Thoracic aorta (tissue), 2 donors: Measurements from ENCODE around the gene ALKBH1. TPM values are rescaled to one million over a fixed set of nuclear protein-coding genes. Genes with fewer than 3 reads are reported as not detected.

Experiments
- ATAC-seq: fragments of 150-250 bp; one replicate; pipeline ENCODE4 v1.8.0; 2017; ENCODE audit warnings: low read depth; ENCODE audit not compliant: insufficient number of reproducible peaks, low FRiP score
- DNase-seq: peaks from one replicate; pipeline ENCODE4 v3.0.0-alpha.2; 2020; ENCODE audit warnings: low spot score
- H3K27ac ChIP-seq, 2 donors: fragments of 200-600 bp; sonication (generic); 1 replicate in 1 of 2; 2 replicates in 1 of 2; pipeline ENCODE4 v1.5.1; 2016; ENCODE audit warnings: mild to moderate bottlenecking in 2 of 2, moderate library complexity in 2 of 2
- H3K27me3 ChIP-seq: fragments of 200-600 bp; sonication (generic); replicated peaks from 2 replicates; pipeline ENCODE4 v1.6.0; 2016; ENCODE audit warnings: mild to moderate bottlenecking; ENCODE audit not compliant: insufficient read depth
- H3K36me3 ChIP-seq: fragments of 200-600 bp; sonication (generic); one replicate; pipeline ENCODE4 v1.5.1; 2016
- H3K4me1 ChIP-seq, 2 donors: fragments of 200-600 bp; sonication (generic); 1 replicate in 1 of 2; 2 replicates in 1 of 2; pipeline versions ENCODE4 v1.5.1 to v1.6.0; 2016; ENCODE audit warnings: low read depth in 2 of 2, mild to moderate bottlenecking in 1 of 2; ENCODE audit not compliant: control insufficient read depth in 1 of 2
- H3K4me3 ChIP-seq: fragments of 200-600 bp; sonication (generic); 2 replicates; pipeline ENCODE4 v1.5.1; 2016; ENCODE audit warnings: mild to moderate bottlenecking
- H3K9me3 ChIP-seq: fragments of 200-600 bp; sonication (generic); 2 replicates; pipeline ENCODE4 v1.5.1; 2016
- CTCF ChIP-seq: fragments of 200-600 bp; sonication (generic); IDR thresholded peaks from one replicate; pipeline ENCODE4 v1.5.1; 2019; ENCODE audit warnings: antibody characterized with exemption
- total RNA-seq, 2 donors: library from RNA; depleted of rRNA; stranded (reverse); fragments of >200 nt; gene quantifications; one replicate each; pipeline versions ENCODE4 v1.1.0 to v1.2.3, GENCODE V29; 2016

Gene ALKBH1
- total RNA-seq, 2 donors from 2014 or later, result 7.2 to 7.3 TPM

GRCh38 chr14:77741438-77741837 lies 33.6 kb upstream of the ALKBH1 start:
- Histone ChIP-seq H3K27ac (no peak overlapping the region), H3K27me3 (no peaks in the 10 kb centered on the region), H3K36me3 (peaks cover 25% of the 10 kb centered on the region), H3K9me3 (no peaks in the 10 kb centered on the region), H3K4me3 (no peak overlapping the region), H3K4me1 (peaks cover 0 to 13% of the 10 kb centered on the region in 2 donors)
- DNase-seq (no peak), ATAC-seq (no peak)
- TF ChIP-seq CTCF, result no peak

- TF ChIP-seq CTCF, result no peak
- H3K27ac ChIP-seq, result no peak overlapping the region
- no peak for DNase-seq
- no peak overlapping the region for H3K4me3 ChIP-seq
- ATAC-seq, result no peak
- H3K4me1 ChIP-seq, result no peaks in the 10 kb centered on the region
- H3K36me3 ChIP-seq, result peaks cover 40% of the 10 kb centered on the region
- no peaks in the 10 kb centered on the region for H3K27me3 ChIP-seq
- no peaks in the 10 kb centered on the region for H3K9me3 ChIP-seq
These were observed 30.9 kb upstream of the ALKBH1 start for GRCh38 chr14:77738559-77739250.

GRCh38 chr14:77730976-77731497 lies 23.2 kb upstream of the ALKBH1 start:
- Histone ChIP-seq H3K9me3 (no peaks in the 10 kb centered on the region), H3K4me3 (no peak overlapping the region), H3K27ac (no peak overlapping the region), H3K4me1 (no peaks in the 10 kb centered on the region), H3K27me3 (no peaks in the 10 kb centered on the region), H3K36me3 (peaks cover 87% of the 10 kb centered on the region)
- DNase-seq, result no peak
- ATAC-seq, result no peak
- TF ChIP-seq CTCF, result no peak

- peaks cover 50% of the 10 kb centered on the region for H3K36me3 ChIP-seq
- no peaks in the 10 kb centered on the region for H3K27me3 ChIP-seq
- H3K9me3 ChIP-seq, result no peaks in the 10 kb centered on the region
- H3K4me1 ChIP-seq, result no peaks in the 10 kb centered on the region
- no peak overlapping the region for H3K4me3 ChIP-seq
- H3K27ac ChIP-seq, result no peak overlapping the region
- DNase-seq (no peak), ATAC-seq (no peak)
- TF ChIP-seq CTCF, result no peak
These were observed 14.5 kb upstream of the ALKBH1 start for GRCh38 chr14:77722301-77722700.

GRCh38 chr14:77721437-77721836 lies 13.6 kb upstream of the ALKBH1 start:
- no peaks in the 10 kb centered on the region for H3K4me1 ChIP-seq
- no peak for TF ChIP-seq CTCF
- peaks cover 49% of the 10 kb centered on the region for H3K36me3 ChIP-seq

More at GRCh38 chr14:77721437-77721836, 13.6 kb upstream of the ALKBH1 start:
- Histone ChIP-seq H3K27ac (no peak overlapping the region), H3K27me3 (no peaks in the 10 kb centered on the region), H3K4me3 (no peak overlapping the region), H3K9me3 (no peaks in the 10 kb centered on the region)
- DNase-seq (no peak), ATAC-seq (no peak)
